CD14-positive monocyte (primary cell): ENCODE measurements around the gene KBTBD12. TPM values are rescaled to one million over a fixed set of nuclear protein-coding genes. Genes with fewer than 3 reads are reported as not detected.

Experiments
- DNase-seq, 3 donors: peaks; one replicate each; pipeline ENCODE4 v3.0.0-alpha.2; 2011 to 2022
- H2AFZ ChIP-seq: 2 replicates; pipeline ENCODE4 v1.6.0; 2012; ENCODE audit warnings: mild to moderate bottlenecking, low read depth, low read length, inconsistent platforms; ENCODE audit not compliant: insufficient read depth, poor library complexity, severe bottlenecking
- H3K27ac ChIP-seq, 2 donors: 1 replicate in 1 of 2; 2 replicates in 1 of 2; pipeline ENCODE4 v1.5.1; 2012 to 2013; ENCODE audit warnings: low read length in 2 of 2, control low read depth in 1 of 2, inconsistent platforms in 1 of 2, low read depth in 1 of 2, mild to moderate bottlenecking in 1 of 2
- H3K27me3 ChIP-seq, 2 donors: one replicate each; pipeline versions ENCODE4 v1.6.0 to v1.6.1; 2011 to 2013; ENCODE audit warnings: low read length in 2 of 2; ENCODE audit not compliant: control insufficient read depth in 2 of 2, insufficient read depth in 2 of 2
- H3K36me3 ChIP-seq, 2 donors: replicated peaks in 1 of 2; 1 replicate in 1 of 2; 2 replicates in 1 of 2; pipeline versions ENCODE4 v1.5.1 to v1.6.1; 2012 to 2013; ENCODE audit warnings: low read length in 2 of 2, control low read depth in 1 of 2, inconsistent platforms in 1 of 2, mild to moderate bottlenecking in 1 of 2; ENCODE audit not compliant: insufficient read depth in 2 of 2, control insufficient read depth in 1 of 2
- H3K4me1 ChIP-seq, 2 donors: 1 replicate in 1 of 2; 2 replicates in 1 of 2; pipeline versions ENCODE4 v1.5.1 to v1.6.1; 2012 to 2013; ENCODE audit warnings: low read length in 2 of 2, control low read depth in 1 of 2, inconsistent platforms in 1 of 2, mild to moderate bottlenecking in 1 of 2, moderate library complexity in 1 of 2; ENCODE audit not compliant: insufficient read depth in 2 of 2, control insufficient read depth in 1 of 2
- H3K4me2 ChIP-seq: replicated peaks from 2 replicates; pipeline ENCODE3; 2012; ENCODE audit warnings: low read length, moderate library complexity, mild to moderate bottlenecking; ENCODE audit not compliant: poor library complexity, severe bottlenecking; ENCODE audit errors: extremely low read depth
- H3K4me3 ChIP-seq, 3 experiments: fragments of 200-600 bp in 1 of 3; sonication (generic) in 1 of 3; replicated peaks in 1 of 3; 1 replicate in 2 of 3; 2 replicates in 1 of 3; pipeline ENCODE4 v1.5.1; 2011 to 2013; ENCODE audit warnings: low read length in 3 of 3, mild to moderate bottlenecking in 3 of 3, control low read depth in 2 of 3, low read depth in 2 of 3, inconsistent platforms in 1 of 3, moderate library complexity in 1 of 3
- H3K79me2 ChIP-seq: 2 replicates; pipeline ENCODE4 v1.6.0; 2012; ENCODE audit warnings: mild to moderate bottlenecking, control low read depth, inconsistent platforms, low read length, moderate library complexity; ENCODE audit not compliant: insufficient read depth
- H3K9ac ChIP-seq: 2 replicates; pipeline ENCODE4 v1.6.0; 2017; ENCODE audit warnings: low read length, mild to moderate bottlenecking; ENCODE audit not compliant: insufficient read depth, poor library complexity, severe bottlenecking
- H3K9me3 ChIP-seq, 2 donors: replicated peaks in 1 of 2; 1 replicate in 1 of 2; 2 replicates in 1 of 2; pipeline versions ENCODE4 v1.5.1 to v1.6.1; 2012 to 2013; ENCODE audit warnings: low read length in 2 of 2, control low read depth in 1 of 2; ENCODE audit not compliant: control insufficient read depth in 1 of 2, insufficient read depth in 1 of 2
- H4K20me1 ChIP-seq: 2 replicates; pipeline ENCODE4 v1.6.0; 2012; ENCODE audit warnings: mild to moderate bottlenecking, low read length, control low read depth, moderate library complexity; ENCODE audit not compliant: insufficient read depth
- H3K27ac Mint-ChIP-seq, 7 donors: one replicate each; pipeline ENCODE4 v1.8.0; 2020; ENCODE audit warnings: mild to moderate bottlenecking in 7 of 7, mixed read lengths in 7 of 7, moderate library complexity in 6 of 7, inconsistent platforms in 2 of 7
- H3K27me3 Mint-ChIP-seq, 3 donors: one replicate each; pipeline ENCODE4 v1.8.0; 2021 to 2022; ENCODE audit warnings: low read depth in 3 of 3, mild to moderate bottlenecking in 3 of 3, mixed read lengths in 3 of 3, moderate library complexity in 3 of 3, inconsistent platforms in 1 of 3
- H3K36me3 Mint-ChIP-seq, 2 donors: one replicate each; pipeline ENCODE4 v1.8.0; 2020; ENCODE audit warnings: mixed read lengths in 2 of 2, inconsistent platforms in 1 of 2, mild to moderate bottlenecking in 1 of 2
- H3K4me1 Mint-ChIP-seq: one replicate; pipeline ENCODE4 v1.8.0; 2020; ENCODE audit warnings: mild to moderate bottlenecking, mixed read lengths
- H3K4me3 Mint-ChIP-seq, 2 donors: one replicate each; pipeline ENCODE4 v1.8.0; 2020; ENCODE audit warnings: mild to moderate bottlenecking in 2 of 2, mixed read lengths in 2 of 2, moderate library complexity in 1 of 2
- H3K9me3 Mint-ChIP-seq, 7 donors: one replicate each; pipeline ENCODE4 v1.8.0; 2020 to 2022; ENCODE audit warnings: mixed read lengths in 7 of 7, mild to moderate bottlenecking in 6 of 7, moderate library complexity in 6 of 7, inconsistent platforms in 2 of 7
- CTCF ChIP-seq: fragments of 200-600 bp; IDR thresholded peaks from one replicate; pipeline ENCODE4 v1.8.0; 2022; ENCODE audit warnings: antibody characterized with exemption, mild to moderate bottlenecking
- WGBS: methylation state at CpG from one replicate; pipeline ENCODE4 v1.1.5; 2013; ENCODE audit warnings: missing lambda C conversion rate; ENCODE audit not compliant: insufficient coverage; 5-methylcytosine and 5-hydroxymethylcytosine counted together
- intact Hi-C, 2 donors: fragments of 100-400 bp; cut with micrococcal nuclease; formaldehyde crosslinking; loops; one replicate each; pipeline versions ENCODE4 v1.15.0 to v1.15.1; 2023
- polyA plus RNA-seq, 3 donors: library from polyadenylated mRNA; depleted of rRNA in 1 of 3; unstranded in 2 of 3; stranded (reverse) in 1 of 3; fragments of 300-500 nt in 2 of 3; fragments of >200 nt in 1 of 3; fragmentation: Illumina TruSeq in 2 of 3; gene quantifications; 1 replicate in 2 of 3; 2 replicates in 1 of 3; pipeline ENCODE4 v1.2.3, GENCODE V29; 2012 to 2021

Gene KBTBD12
- polyA plus RNA-seq, 3 donors = not detected

GRCh38 chr3:128021768-128022372 lies 106.8 kb downstream of the KBTBD12 start:
- Histone ChIP-seq H3K27me3 (no peaks in the 10 kb centered on the region), H3K9me3 (no peaks in the 10 kb centered on the region), H3K36me3 (no peaks in the 10 kb centered on the region), H3K4me1 (no peaks in the 10 kb centered on the region), H3K4me2 (no peak overlapping the region), H3K27ac (no peak overlapping the region), H4K20me1 (no peaks in the 10 kb centered on the region), H2AFZ (no peak overlapping the region), H3K9ac (no peak overlapping the region), H3K4me3 (no peak overlapping the region), H3K79me2 (no peaks in the 10 kb centered on the region)
- Mint-ChIP-seq H3K9me3 (peaks cover 0 to 6% (median 0%) of the 10 kb centered on the region in 7 donors), H3K4me1 (no peaks in the 10 kb centered on the region), H3K4me3 (no peak overlapping the region), H3K27me3 (peaks cover 0 to 24% (median 7%) of the 10 kb centered on the region in 3 donors), H3K36me3 (no peaks in the 10 kb centered on the region), H3K27ac (no peak overlapping the region)
- 90% methylated on average over 8 of the region's 10 CpGs for WGBS
- intact Hi-C loops = no loop called here
- no peak for TF ChIP-seq CTCF
- no peak for DNase-seq

GRCh38 chr3:128033102-128033501 lies 118.1 kb downstream of the KBTBD12 start:
- H2AFZ ChIP-seq = no peak overlapping the region

More at GRCh38 chr3:128033102-128033501, 118.1 kb downstream of the KBTBD12 start:
- Histone ChIP-seq H3K36me3 (no peaks in the 10 kb centered on the region), H3K27ac (no peak overlapping the region), H4K20me1 (no peaks in the 10 kb centered on the region), H3K27me3 (no peaks in the 10 kb centered on the region), H3K79me2 (no peaks in the 10 kb centered on the region), H3K9ac (no peak overlapping the region), H3K4me3 (no peak overlapping the region), H3K4me1 (no peaks in the 10 kb centered on the region), H3K9me3 (no peaks in the 10 kb centered on the region), H3K4me2 (no peak overlapping the region)
- Mint-ChIP-seq H3K36me3 (no peaks in the 10 kb centered on the region), H3K4me3 (no peak overlapping the region), H3K9me3 (no peaks in the 10 kb centered on the region), H3K27ac (no peak overlapping the region), H3K4me1 (no peaks in the 10 kb centered on the region), H3K27me3 (peaks cover 2 to 9% (median 6%) of the 10 kb centered on the region in 3 donors)
- no peak for DNase-seq
- intact Hi-C loops = no loop called here
- no peak for TF ChIP-seq CTCF
